ENCODE results near the gene PREP.

DNA sequence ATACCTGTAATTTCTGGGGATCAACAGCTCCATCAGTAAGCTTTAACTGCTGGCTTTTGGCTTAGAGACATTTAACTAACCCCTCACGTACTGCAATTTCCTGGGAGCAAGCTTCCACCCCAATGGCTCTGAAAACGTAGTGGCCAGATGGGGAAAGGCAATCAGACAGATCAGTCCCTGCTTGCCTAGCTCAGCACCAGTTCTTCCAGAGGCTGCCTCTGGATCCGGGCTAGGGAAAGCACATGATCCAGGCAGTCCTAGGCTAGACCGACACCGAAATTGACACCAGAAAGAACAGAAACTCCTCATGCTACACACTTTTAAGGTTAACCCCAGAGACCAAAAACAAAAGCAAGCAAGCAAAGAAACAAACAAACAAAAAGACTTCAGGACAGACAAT, 13.3 kb downstream of the PREP start:
- no peak for TF ChIP-seq EZH2 (IDR thresholded peaks at IDR 0.05; ENCODE audit: insufficient read depth, low read length)
- TF ChIP-seq, protein P1, sequence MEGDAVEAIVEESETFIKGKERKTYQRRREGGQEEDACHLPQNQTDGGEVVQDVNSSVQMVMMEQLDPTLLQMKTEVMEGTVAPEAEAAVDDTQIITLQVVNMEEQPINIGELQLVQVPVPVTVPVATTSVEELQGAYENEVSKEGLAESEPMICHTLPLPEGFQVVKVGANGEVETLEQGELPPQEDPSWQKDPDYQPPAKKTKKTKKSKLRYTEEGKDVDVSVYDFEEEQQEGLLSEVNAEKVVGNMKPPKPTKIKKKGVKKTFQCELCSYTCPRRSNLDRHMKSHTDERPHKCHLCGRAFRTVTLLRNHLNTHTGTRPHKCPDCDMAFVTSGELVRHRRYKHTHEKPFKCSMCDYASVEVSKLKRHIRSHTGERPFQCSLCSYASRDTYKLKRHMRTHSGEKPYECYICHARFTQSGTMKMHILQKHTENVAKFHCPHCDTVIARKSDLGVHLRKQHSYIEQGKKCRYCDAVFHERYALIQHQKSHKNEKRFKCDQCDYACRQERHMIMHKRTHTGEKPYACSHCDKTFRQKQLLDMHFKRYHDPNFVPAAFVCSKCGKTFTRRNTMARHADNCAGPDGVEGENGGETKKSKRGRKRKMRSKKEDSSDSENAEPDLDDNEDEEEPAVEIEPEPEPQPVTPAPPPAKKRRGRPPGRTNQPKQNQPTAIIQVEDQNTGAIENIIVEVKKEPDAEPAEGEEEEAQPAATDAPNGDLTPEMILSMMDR (IDR thresholded peaks at IDR 0.05; ENCODE audit: insufficient read depth, low read depth, low read length) = no peak

All from astrocyte (in vitro differentiated cells and primary cell).